HEK293 (cell line): ENCODE measurements around the gene SDC3.

Source experiments
- CTCF ChIA-PET: fragments of 350-600 bp; formaldehyde crosslinking; extraction: SDS; loops from one replicate; lab custom pipeline; 2021; ENCODE audit warnings: antibody characterized with exemption; lab: Yijun Ruan, JAX
- POLR2A ChIA-PET: fragments of 300-600 bp; formaldehyde crosslinking; extraction: SDS; loops from one replicate; lab custom pipeline; 2020; ENCODE audit warnings: antibody characterized with exemption, inconsistent platforms; lab: Yijun Ruan, JAX
- H3K27ac ChIP-seq: fragments of 200-500 bp; sonication (Bioruptor generic); 2 replicates; pipeline ENCODE4 v1.5.1; 2014; ENCODE audit warnings: low read depth, low read length, control low read depth, inconsistent platforms; ENCODE audit errors: extremely low read depth
- H3K36me3 ChIP-seq, 2 experiments: fragments of 200-500 bp in 1 of 2; sonication (Bioruptor generic) in 1 of 2; 1 replicate in 1 of 2; 2 replicates in 1 of 2; pipeline ENCODE4 v1.5.1; 2014 to 2017; ENCODE audit warnings: inconsistent platforms in 2 of 2, low read length in 2 of 2; ENCODE audit not compliant: control insufficient read depth in 2 of 2, insufficient read depth in 1 of 2
- H3K4me1 ChIP-seq: fragments of 200-500 bp; sonication (Bioruptor generic); 2 replicates; pipeline ENCODE4 v1.5.1; 2014; ENCODE audit warnings: mild to moderate bottlenecking, low read length, inconsistent platforms; ENCODE audit not compliant: control insufficient read depth, insufficient read depth
- H3K4me3 ChIP-seq: 2 replicates; pipeline ENCODE4 v1.5.1; 2011; ENCODE audit warnings: low read depth, mild to moderate bottlenecking, control low read depth, low read length, moderate library complexity
- H3K9me3 ChIP-seq: fragments of 200-500 bp; sonication (Bioruptor generic); 2 replicates; pipeline ENCODE4 v1.5.1; 2014; ENCODE audit warnings: low read depth, low read length, inconsistent platforms; ENCODE audit not compliant: control insufficient read depth, insufficient read depth
- GLI2 ChIP-seq: fragments of 450-650 bp; formaldehyde crosslinking; IDR thresholded peaks from 2 replicates; pipeline ENCODE4; 2017; ENCODE audit warnings: missing biosample characterization, missing genetic modification characterization, low read depth, borderline replicate concordance
- OVOL3 ChIP-seq: fragments of 450-650 bp; formaldehyde crosslinking; IDR thresholded peaks from 2 replicates; pipeline ENCODE4 v1.5.1; 2016; ENCODE audit warnings: missing biosample characterization, missing genetic modification characterization
- REPIN1 ChIP-seq: fragments of 450-650 bp; formaldehyde crosslinking; IDR thresholded peaks from 2 replicates; pipeline ENCODE4 v1.5.1; 2017; ENCODE audit warnings: missing biosample characterization, missing genetic modification characterization, low read depth
- ZBTB21 ChIP-seq: fragments of 450-650 bp; formaldehyde crosslinking; IDR thresholded peaks from 2 replicates; pipeline ENCODE4 v1.5.1; 2017; ENCODE audit warnings: missing biosample characterization, missing genetic modification characterization
- ZNF175 ChIP-seq: fragments of 450-650 bp; formaldehyde crosslinking; IDR thresholded peaks from 2 replicates; pipeline ENCODE4 v1.5.1; 2016; ENCODE audit warnings: missing biosample characterization, missing genetic modification characterization
- ZNF530 ChIP-seq: fragments of 450-650 bp; formaldehyde crosslinking; IDR thresholded peaks from 2 replicates; pipeline ENCODE4 v1.5.1; 2016; ENCODE audit warnings: low read depth, missing biosample characterization, missing genetic modification characterization
- ZNF621 ChIP-seq: fragments of 450-650 bp; formaldehyde crosslinking; IDR thresholded peaks from 2 replicates; pipeline ENCODE4 v1.5.1; 2017; ENCODE audit warnings: missing biosample characterization, missing genetic modification characterization
- ZNF664 ChIP-seq: fragments of 450-650 bp; formaldehyde crosslinking; IDR thresholded peaks from 2 replicates; pipeline ENCODE4 v1.5.1; 2016; ENCODE audit warnings: missing biosample characterization, missing genetic modification characterization
- ZNF677 ChIP-seq: fragments of 450-650 bp; IDR thresholded peaks from 2 replicates; pipeline ENCODE4 v1.5.0; 2018; ENCODE audit warnings: missing biosample characterization, mild to moderate bottlenecking, missing genetic modification characterization, moderate library complexity
- ZNF776 ChIP-seq: fragments of 450-650 bp; formaldehyde crosslinking; IDR thresholded peaks from 2 replicates; pipeline ENCODE4 v1.5.0; 2017; ENCODE audit warnings: missing biosample characterization, missing genetic modification characterization, borderline replicate concordance
- TF ChIP-seq, protein P1 (sequence below): fragments of 450-650 bp; formaldehyde crosslinking; IDR thresholded peaks from 2 replicates; pipeline ENCODE4 v1.5.1; 2016; ENCODE audit warnings: missing biosample characterization, missing genetic modification characterization
- TF ChIP-seq, protein P2 (sequence below): fragments of 450-650 bp; formaldehyde crosslinking; IDR thresholded peaks from 2 replicates; pipeline ENCODE4 v1.5.1; 2016; ENCODE audit warnings: missing biosample characterization, missing genetic modification characterization
- TF ChIP-seq, protein P3 (sequence below): fragments of 450-650 bp; formaldehyde crosslinking; IDR thresholded peaks from 2 replicates; pipeline ENCODE4 v1.5.1; 2016; ENCODE audit warnings: missing biosample characterization, missing genetic modification characterization
- TF ChIP-seq, protein P4 (sequence below): fragments of 450-650 bp; formaldehyde crosslinking; IDR thresholded peaks from 2 replicates; pipeline ENCODE4 v1.5.1; 2016; ENCODE audit warnings: missing biosample characterization, missing genetic modification characterization
- TF ChIP-seq, protein P5 (sequence below): fragments of 450-650 bp; formaldehyde crosslinking; IDR thresholded peaks from 2 replicates; pipeline ENCODE4 v1.5.1; 2016; ENCODE audit warnings: missing biosample characterization, missing genetic modification characterization
- TF ChIP-seq, protein P6 (sequence below): fragments of 450-650 bp; formaldehyde crosslinking; IDR thresholded peaks from 2 replicates; pipeline ENCODE4 v1.5.1; 2017; ENCODE audit warnings: missing biosample characterization, missing genetic modification characterization
- TF ChIP-seq, protein P7 (sequence below): fragments of 450-650 bp; formaldehyde crosslinking; IDR thresholded peaks from 2 replicates; pipeline ENCODE4 v1.5.1; 2016; ENCODE audit warnings: missing biosample characterization, missing genetic modification characterization, low read depth

The SDC3 gene

DNA sequence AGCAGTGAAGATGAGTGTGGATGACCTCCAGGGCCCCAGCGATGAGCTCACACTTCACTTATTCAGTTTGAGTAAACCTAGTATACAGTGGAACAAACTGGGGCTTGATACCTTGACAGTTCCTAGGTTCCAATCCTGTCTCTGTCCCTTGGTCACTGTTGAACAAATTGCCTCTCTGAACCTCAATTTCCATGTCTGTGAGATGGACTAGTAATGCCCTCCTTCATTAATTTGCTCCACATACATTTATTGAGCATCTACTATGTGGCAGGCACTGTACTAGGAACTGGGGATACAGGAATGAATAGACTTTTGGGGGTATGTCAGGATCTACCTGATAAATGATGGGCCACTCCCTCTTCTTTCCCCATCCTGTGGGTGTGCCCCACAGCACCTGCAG is 57.3 kb downstream of the SDC3 start:
- H3K27ac ChIP-seq = no peak overlapping the region
- CTCF ChIA-PET = interaction anchor here (0.7 kb wide), 1 partner anchor 83 kb away, joined by 3 read pairs; no protein-coding TSS in a partner anchor
- TF ChIP-seq, protein P1, sequence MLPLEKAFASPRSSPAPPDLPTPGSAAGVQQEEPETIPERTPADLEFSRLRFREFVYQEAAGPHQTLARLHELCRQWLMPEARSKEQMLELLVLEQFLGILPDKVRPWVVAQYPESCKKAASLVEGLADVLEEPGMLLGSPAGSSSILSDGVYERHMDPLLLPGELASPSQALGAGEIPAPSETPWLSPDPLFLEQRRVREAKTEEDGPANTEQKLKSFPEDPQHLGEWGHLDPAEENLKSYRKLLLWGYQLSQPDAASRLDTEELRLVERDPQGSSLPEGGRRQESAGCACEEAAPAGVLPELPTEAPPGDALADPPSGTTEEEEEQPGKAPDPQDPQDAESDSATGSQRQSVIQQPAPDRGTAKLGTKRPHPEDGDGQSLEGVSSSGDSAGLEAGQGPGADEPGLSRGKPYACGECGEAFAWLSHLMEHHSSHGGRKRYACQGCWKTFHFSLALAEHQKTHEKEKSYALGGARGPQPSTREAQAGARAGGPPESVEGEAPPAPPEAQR = no peak
- peak; percentile 95 for TF ChIP-seq ZNF664 (tag by site-specific recombination)
- TF ChIP-seq, protein P2, sequence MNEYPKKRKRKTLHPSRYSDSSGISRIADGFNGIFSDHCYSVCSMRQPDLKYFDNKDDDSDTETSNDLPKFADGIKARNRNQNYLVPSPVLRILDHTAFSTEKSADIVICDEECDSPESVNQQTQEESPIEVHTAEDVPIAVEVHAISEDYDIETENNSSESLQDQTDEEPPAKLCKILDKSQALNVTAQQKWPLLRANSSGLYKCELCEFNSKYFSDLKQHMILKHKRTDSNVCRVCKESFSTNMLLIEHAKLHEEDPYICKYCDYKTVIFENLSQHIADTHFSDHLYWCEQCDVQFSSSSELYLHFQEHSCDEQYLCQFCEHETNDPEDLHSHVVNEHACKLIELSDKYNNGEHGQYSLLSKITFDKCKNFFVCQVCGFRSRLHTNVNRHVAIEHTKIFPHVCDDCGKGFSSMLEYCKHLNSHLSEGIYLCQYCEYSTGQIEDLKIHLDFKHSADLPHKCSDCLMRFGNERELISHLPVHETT (tag by site-specific recombination) = no peak
- no peaks in the 10 kb centered on the region for H3K9me3 ChIP-seq
- POLR2A ChIA-PET = interaction anchor here (0.6 kb wide), 1 partner anchor 27 kb away, joined by 3 read pairs; no protein-coding TSS in a partner anchor
- H3K36me3 ChIP-seq = no peaks in the 10 kb centered on the region
- 0 out of 2 replicates have a peak, but pooled peaks cover under 1% of the 10 kb centered on the region for H3K4me1 ChIP-seq
- H3K4me3 ChIP-seq = no peak overlapping the region

DNA sequence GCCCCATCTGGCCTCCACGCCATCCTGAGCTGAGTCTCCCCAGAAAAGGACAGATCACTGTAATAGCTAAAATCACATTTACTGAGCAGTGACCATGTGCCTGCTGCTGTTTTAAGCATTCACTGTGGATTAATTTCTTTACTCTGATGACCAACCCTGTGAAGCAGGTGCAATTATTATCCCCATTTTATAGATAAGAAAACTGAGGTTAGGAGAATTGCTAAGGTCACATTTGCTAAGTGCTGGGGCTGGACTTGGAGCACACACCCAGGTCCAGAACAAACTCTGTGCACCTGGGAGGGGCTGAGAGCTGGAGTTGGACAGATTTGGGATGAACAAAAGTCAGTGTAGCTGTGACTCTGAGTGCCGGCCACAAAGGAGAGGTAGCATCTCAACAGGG is 58.0 kb downstream of the SDC3 start:
- TF ChIP-seq GLI2 (tag by site-specific recombination) = no peak
- TF ChIP-seq REPIN1 (tag by site-specific recombination) = no peak
- no peak for TF ChIP-seq ZNF621
- TF ChIP-seq, protein P3, sequence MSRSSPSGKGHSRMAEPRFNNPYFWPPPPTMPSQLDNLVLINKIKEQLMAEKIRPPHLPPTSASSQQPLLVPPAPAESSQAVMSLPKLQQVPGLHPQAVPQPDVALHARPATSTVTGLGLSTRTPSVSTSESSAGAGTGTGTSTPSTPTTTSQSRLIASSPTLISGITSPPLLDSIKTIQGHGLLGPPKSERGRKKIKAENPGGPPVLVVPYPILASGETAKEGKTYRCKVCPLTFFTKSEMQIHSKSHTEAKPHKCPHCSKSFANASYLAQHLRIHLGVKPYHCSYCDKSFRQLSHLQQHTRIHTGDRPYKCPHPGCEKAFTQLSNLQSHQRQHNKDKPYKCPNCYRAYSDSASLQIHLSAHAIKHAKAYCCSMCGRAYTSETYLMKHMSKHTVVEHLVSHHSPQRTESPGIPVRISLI (tag by site-specific recombination) = no peak
- TF ChIP-seq ZNF677 (tag by site-specific recombination) = no peak
- TF ChIP-seq, protein P4, sequence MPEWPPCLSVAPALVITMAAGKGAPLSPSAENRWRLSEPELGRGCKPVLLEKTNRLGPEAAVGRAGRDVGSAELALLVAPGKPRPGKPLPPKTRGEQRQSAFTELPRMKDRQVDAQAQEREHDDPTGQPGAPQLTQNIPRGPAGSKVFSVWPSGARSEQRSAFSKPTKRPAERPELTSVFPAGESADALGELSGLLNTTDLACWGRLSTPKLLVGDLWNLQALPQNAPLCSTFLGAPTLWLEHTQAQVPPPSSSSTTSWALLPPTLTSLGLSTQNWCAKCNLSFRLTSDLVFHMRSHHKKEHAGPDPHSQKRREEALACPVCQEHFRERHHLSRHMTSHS (tag by site-specific recombination) = no peak
- TF ChIP-seq, protein P5, sequence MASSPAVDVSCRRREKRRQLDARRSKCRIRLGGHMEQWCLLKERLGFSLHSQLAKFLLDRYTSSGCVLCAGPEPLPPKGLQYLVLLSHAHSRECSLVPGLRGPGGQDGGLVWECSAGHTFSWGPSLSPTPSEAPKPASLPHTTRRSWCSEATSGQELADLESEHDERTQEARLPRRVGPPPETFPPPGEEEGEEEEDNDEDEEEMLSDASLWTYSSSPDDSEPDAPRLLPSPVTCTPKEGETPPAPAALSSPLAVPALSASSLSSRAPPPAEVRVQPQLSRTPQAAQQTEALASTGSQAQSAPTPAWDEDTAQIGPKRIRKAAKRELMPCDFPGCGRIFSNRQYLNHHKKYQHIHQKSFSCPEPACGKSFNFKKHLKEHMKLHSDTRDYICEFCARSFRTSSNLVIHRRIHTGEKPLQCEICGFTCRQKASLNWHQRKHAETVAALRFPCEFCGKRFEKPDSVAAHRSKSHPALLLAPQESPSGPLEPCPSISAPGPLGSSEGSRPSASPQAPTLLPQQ (tag by site-specific recombination) = no peak
- TF ChIP-seq, protein P6, sequence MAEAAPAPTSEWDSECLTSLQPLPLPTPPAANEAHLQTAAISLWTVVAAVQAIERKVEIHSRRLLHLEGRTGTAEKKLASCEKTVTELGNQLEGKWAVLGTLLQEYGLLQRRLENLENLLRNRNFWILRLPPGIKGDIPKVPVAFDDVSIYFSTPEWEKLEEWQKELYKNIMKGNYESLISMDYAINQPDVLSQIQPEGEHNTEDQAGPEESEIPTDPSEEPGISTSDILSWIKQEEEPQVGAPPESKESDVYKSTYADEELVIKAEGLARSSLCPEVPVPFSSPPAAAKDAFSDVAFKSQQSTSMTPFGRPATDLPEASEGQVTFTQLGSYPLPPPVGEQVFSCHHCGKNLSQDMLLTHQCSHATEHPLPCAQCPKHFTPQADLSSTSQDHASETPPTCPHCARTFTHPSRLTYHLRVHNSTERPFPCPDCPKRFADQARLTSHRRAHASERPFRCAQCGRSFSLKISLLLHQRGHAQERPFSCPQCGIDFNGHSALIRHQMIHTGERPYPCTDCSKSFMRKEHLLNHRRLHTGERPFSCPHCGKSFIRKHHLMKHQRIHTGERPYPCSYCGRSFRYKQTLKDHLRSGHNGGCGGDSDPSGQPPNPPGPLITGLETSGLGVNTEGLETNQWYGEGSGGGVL (tag by site-specific recombination) = no peak
- no peak for TF ChIP-seq OVOL3 (tag by site-specific recombination)
- no peak for TF ChIP-seq ZNF530
- no peak for TF ChIP-seq ZNF175 (tag by site-specific recombination)
- TF ChIP-seq ZBTB21 (tag by site-specific recombination) = no peak
- no peak for TF ChIP-seq ZNF776 (tag by site-specific recombination)
- TF ChIP-seq, protein P7, sequence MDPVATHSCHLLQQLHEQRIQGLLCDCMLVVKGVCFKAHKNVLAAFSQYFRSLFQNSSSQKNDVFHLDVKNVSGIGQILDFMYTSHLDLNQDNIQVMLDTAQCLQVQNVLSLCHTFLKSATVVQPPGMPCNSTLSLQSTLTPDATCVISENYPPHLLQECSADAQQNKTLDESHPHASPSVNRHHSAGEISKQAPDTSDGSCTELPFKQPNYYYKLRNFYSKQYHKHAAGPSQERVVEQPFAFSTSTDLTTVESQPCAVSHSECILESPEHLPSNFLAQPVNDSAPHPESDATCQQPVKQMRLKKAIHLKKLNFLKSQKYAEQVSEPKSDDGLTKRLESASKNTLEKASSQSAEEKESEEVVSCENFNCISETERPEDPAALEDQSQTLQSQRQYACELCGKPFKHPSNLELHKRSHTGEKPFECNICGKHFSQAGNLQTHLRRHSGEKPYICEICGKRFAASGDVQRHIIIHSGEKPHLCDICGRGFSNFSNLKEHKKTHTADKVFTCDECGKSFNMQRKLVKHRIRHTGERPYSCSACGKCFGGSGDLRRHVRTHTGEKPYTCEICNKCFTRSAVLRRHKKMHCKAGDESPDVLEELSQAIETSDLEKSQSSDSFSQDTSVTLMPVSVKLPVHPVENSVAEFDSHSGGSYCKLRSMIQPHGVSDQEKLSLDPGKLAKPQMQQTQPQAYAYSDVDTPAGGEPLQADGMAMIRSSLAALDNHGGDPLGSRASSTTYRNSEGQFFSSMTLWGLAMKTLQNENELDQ (tag by site-specific recombination) = no peak
- TF ChIP-seq, all 188 proteins: peak for 0
- ChIA-PET CTCF (interaction anchor here (0.9 kb wide), 1 partner anchor 60 kb away, joined by 3 read pairs; no protein-coding TSS in a partner anchor), POLR2A (interaction anchor here (0.6 kb wide), 1 partner anchor 26 kb away, joined by 3 read pairs; no protein-coding TSS in a partner anchor)
- no peaks in the 10 kb centered on the region for H3K4me1 ChIP-seq
- H3K27ac ChIP-seq = no peak overlapping the region
- H3K4me3 ChIP-seq = no peak overlapping the region
- H3K36me3 ChIP-seq = no peaks in the 10 kb centered on the region
- no peaks in the 10 kb centered on the region for H3K9me3 ChIP-seq
